SU-DHL-6 (cell line): ENCODE data around the gene CFAP210.

Source experiments
- CTCF ChIP-seq: fragments of 200-600 bp; sonication (generic); IDR thresholded peaks from one replicate; pipeline ENCODE4 v1.5.1; 2017; ENCODE audit warnings: antibody characterized with exemption, mild to moderate bottlenecking, low read length, moderate library complexity; ENCODE audit not compliant: insufficient read depth, poor library complexity, severe bottlenecking
- EZH2phosphoT487 ChIP-seq: fragments of 200-600 bp; sonication (generic), shearing (Covaris generic); conservative IDR thresholded peaks from 2 replicates; pipeline ENCODE4 v1.6.1; 2018; ENCODE audit warnings: mild to moderate bottlenecking, antibody characterized with exemption, low read length, moderate library complexity, mixed read lengths

- TF ChIP-seq CTCF = no peak
- no peak for TF ChIP-seq EZH2phosphoT487
These were observed 31.0 kb downstream of the CFAP210 start for GRCh38 chr2:169663247-169663646.
